ENCODE results near the gene AKNA. TPM values are rescaled to one million over a fixed set of nuclear protein-coding genes. Genes with fewer than 3 reads are reported as not detected.

The AKNA gene
- polyA plus RNA-seq, 1 donor from 2014 or later, result 1.2 TPM

DNA sequence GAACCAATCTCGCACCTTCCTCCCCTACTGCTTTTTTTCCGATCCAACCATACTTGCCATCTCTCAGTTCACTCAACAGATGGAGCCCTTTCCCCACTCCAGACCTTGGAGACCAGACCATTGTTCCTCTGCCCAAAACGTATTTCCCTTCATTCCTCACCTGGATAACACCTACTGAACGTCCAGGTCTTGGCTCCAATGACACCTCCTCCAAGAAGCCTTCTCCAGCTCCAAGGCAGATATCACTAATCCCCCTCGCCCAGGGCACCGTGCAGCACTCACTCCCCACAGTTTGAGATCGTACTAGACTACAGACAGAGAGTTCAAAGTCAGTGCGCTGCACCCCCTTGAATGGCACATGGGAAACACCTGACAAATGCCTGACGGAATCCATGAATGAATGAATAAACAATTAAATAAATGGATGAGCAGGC lies 47.1 kb upstream of the AKNA start:
- H3K9ac ChIP-seq (ENCODE audit: low read length), result peak overlapping the region; percentile 19
- no peak overlapping the region for H3K4me2 ChIP-seq (ENCODE audit: low read length)
- peak; percentile 90 for TF ChIP-seq CTCF (IDR thresholded peaks at IDR 0.05; ENCODE audit: poor library complexity, severe bottlenecking)
- peak; percentile 94 for TF ChIP-seq RAD21 (conservative IDR thresholded peaks at IDR 0.05)
- peak; percentile 96 for TF ChIP-seq SMC3 (conservative IDR thresholded peaks at IDR 0.05; ENCODE audit: poor library complexity)
- TF ChIP-seq, protein P1, sequence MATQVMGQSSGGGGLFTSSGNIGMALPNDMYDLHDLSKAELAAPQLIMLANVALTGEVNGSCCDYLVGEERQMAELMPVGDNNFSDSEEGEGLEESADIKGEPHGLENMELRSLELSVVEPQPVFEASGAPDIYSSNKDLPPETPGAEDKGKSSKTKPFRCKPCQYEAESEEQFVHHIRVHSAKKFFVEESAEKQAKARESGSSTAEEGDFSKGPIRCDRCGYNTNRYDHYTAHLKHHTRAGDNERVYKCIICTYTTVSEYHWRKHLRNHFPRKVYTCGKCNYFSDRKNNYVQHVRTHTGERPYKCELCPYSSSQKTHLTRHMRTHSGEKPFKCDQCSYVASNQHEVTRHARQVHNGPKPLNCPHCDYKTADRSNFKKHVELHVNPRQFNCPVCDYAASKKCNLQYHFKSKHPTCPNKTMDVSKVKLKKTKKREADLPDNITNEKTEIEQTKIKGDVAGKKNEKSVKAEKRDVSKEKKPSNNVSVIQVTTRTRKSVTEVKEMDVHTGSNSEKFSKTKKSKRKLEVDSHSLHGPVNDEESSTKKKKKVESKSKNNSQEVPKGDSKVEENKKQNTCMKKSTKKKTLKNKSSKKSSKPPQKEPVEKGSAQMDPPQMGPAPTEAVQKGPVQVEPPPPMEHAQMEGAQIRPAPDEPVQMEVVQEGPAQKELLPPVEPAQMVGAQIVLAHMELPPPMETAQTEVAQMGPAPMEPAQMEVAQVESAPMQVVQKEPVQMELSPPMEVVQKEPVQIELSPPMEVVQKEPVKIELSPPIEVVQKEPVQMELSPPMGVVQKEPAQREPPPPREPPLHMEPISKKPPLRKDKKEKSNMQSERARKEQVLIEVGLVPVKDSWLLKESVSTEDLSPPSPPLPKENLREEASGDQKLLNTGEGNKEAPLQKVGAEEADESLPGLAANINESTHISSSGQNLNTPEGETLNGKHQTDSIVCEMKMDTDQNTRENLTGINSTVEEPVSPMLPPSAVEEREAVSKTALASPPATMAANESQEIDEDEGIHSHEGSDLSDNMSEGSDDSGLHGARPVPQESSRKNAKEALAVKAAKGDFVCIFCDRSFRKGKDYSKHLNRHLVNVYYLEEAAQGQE (IDR thresholded peaks at IDR 0.05; ENCODE audit: borderline replicate concordance), result no peak
- H4K20me1 ChIP-seq (ENCODE audit: insufficient read depth), result no peaks in the 10 kb centered on the region
- no peaks in the 10 kb centered on the region for H3K27me3 ChIP-seq (ENCODE audit: insufficient read depth, low read depth, low read length)
- H3K79me2 ChIP-seq (replicated peaks; ENCODE audit: insufficient read depth, low read length), result no peaks in the 10 kb centered on the region
- H3K27ac ChIP-seq (ENCODE audit: low read length), result no peak overlapping the region
- H3K9me3 ChIP-seq (ENCODE audit: low read length), result no peaks in the 10 kb centered on the region
- no peaks in the 10 kb centered on the region for H3K9me2 ChIP-seq (ENCODE audit: insufficient read depth, low read length)
- H3F3A ChIP-seq (ENCODE audit: insufficient read depth, low read length, poor library complexity, severe bottlenecking), result no peaks in the 10 kb centered on the region
- peak overlapping the region; percentile 63 for H2AFZ ChIP-seq (ENCODE audit: low read depth, low read length)
- no peaks in the 10 kb centered on the region for H3K36me3 ChIP-seq (ENCODE audit: insufficient read depth, low read length)
- H3K4me3 ChIP-seq (ENCODE audit: low read length), result no peak overlapping the region

DNA sequence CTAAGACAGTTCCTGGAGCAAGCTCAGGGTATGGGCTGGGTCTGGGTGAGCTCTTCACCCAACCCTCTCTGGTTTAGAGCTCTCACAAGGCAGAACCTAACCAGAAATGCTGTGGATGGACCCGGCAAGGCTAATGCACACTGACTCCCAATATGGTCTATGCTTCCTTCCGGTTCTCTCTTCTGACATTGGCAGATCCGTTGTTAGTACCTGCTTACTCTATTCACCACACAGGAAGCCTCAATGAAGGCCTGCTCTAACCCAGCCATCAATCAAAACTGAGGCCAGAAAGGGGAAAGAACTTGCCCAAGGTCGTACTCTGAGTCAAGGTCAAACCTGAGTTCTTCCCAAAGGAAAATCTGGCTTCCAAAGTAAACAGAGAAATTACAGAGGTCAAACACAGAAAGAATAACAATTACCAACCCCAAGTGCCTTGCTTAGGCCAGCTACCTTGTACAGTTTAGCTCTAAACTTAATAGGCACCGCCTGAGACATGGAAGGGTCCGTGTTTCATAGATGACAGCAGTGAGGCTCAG lies 46.0 kb upstream of the AKNA start:
- no peak overlapping the region for H3K4me3 ChIP-seq (ENCODE audit: low read length)
- no peaks in the 10 kb centered on the region for H3K36me3 ChIP-seq (ENCODE audit: insufficient read depth, low read length)
- no peaks in the 10 kb centered on the region for H3K27me3 ChIP-seq (ENCODE audit: insufficient read depth, low read depth, low read length)
- no peaks in the 10 kb centered on the region for H3K79me2 ChIP-seq (replicated peaks; ENCODE audit: insufficient read depth, low read length)
- no peak overlapping the region for H3K9ac ChIP-seq (ENCODE audit: low read length)
- no peaks in the 10 kb centered on the region for H3F3A ChIP-seq (ENCODE audit: insufficient read depth, low read length, poor library complexity, severe bottlenecking)
- TF ChIP-seq TAF1 (IDR thresholded peaks at IDR 0.05; ENCODE audit: low read depth) (no peak), RAD21 (conservative IDR thresholded peaks at IDR 0.05) (no peak), SMC3 (conservative IDR thresholded peaks at IDR 0.05; ENCODE audit: poor library complexity) (no peak), MXI1 (conservative IDR thresholded peaks at IDR 0.05; ENCODE audit: poor library complexity, severe bottlenecking) (no peak), EP300 (conservative IDR thresholded peaks at IDR 0.05; ENCODE audit: poor library complexity, severe bottlenecking) (no peak), EZH2 (IDR thresholded peaks at IDR 0.05; ENCODE audit: borderline replicate concordance, insufficient read depth, low read length, poor library complexity, severe bottlenecking) (no peak), CTCF (IDR thresholded peaks at IDR 0.05; ENCODE audit: poor library complexity, severe bottlenecking) (no peak), POLR2AphosphoS5 (IDR thresholded peaks at IDR 0.05) (no peak)
- TF ChIP-seq, protein P1 (IDR thresholded peaks at IDR 0.05; ENCODE audit: borderline replicate concordance), result no peak
- H3K27ac ChIP-seq (ENCODE audit: low read length), result no peak overlapping the region
- no peaks in the 10 kb centered on the region for H4K20me1 ChIP-seq (ENCODE audit: insufficient read depth)
- no peaks in the 10 kb centered on the region for H3K9me3 ChIP-seq (ENCODE audit: low read length)
- H3K9me2 ChIP-seq (ENCODE audit: insufficient read depth, low read length), result no peaks in the 10 kb centered on the region
- no peak overlapping the region for H2AFZ ChIP-seq (ENCODE audit: low read depth, low read length)
- H3K4me2 ChIP-seq (ENCODE audit: low read length), result no peak overlapping the region
